ENCODE results near the gene SPECC1. TPM values are rescaled to one million over a fixed set of nuclear protein-coding genes. Genes with fewer than 3 reads are reported as not detected.

SPECC1 gene
- total and polyA plus RNA-seq, 2 of the 13 experiments (the other 11 are each of a cell fraction or from before 2014, with no cell fraction given): 2.3 to 6.9 TPM

DNA sequence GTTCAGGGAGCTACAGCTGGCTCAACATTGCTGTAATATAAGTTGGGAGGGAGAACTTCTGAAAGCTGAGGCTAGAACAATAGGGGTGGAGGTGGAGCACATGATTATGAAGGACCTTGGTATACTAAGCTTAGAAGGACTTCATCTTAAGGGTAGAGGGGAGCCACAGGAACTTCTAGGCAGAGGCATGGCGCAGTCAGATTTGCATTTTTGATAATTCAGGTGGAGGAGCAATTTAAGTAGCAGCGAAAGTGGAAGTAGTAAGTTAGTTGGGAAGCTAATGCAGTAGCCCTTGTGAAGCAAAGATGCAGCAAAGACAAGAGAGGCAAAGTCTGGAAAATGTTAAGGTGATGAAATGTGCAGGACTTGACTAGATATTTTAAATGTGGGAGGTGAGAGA is 144.1 kb downstream of the SPECC1 start:
- no peak overlapping the region for H3K4me3 ChIP-seq (replicated peaks in 1 of 3; ENCODE audit: insufficient read depth in 1 of 3, low read depth in 2 of 3, low read length in 3 of 3)
- H3K4me2 ChIP-seq (ENCODE audit: low read depth, low read length): no peak overlapping the region
- ChIA-PET POLR2A (no interaction called here), CTCF (ENCODE audit: low intra/inter-chr PET ratio, low total read pairs) (no interaction called here)
- no peak for FAIRE-seq
- H3K9me3 ChIP-seq (ENCODE audit: low read length): no peaks in the 10 kb centered on the region
- peaks cover 7% of the 10 kb centered on the region; the same call in 1 of the 2 replicates for H3K4me1 ChIP-seq (ENCODE audit: insufficient read depth, low read length)
- ATAC-seq: no peak
- no peaks in the 10 kb centered on the region for H3K36me3 ChIP-seq (replicated peaks in 1 of 2; ENCODE audit: control insufficient read depth in 1 of 2, insufficient read depth in 2 of 2, low read length in 2 of 2)
- no peak overlapping the region for H3K27ac ChIP-seq (ENCODE audit: extremely low read length, insufficient read depth, low read length)
- no peak overlapping the region for H2AFZ ChIP-seq (ENCODE audit: low read length)
- in situ Hi-C loops (cut with HindIII; ENCODE audit: extremely low pct_ligation_motif_present, low pct_unique_long_range_greater_than_20kb): no loop called here
- H3K79me2 ChIP-seq (ENCODE audit: insufficient read depth, low read length): no peaks in the 10 kb centered on the region
- H3K27me3 ChIP-seq (ENCODE audit: control insufficient read depth in 1 of 2, insufficient read depth in 2 of 2, low read length in 2 of 2): peaks cover 6 to 49% of the 10 kb centered on the region in 2 experiments; a peak in 4 of 5 replicates
- intact Hi-C loops (cut with micrococcal nuclease; ENCODE audit: unreplicated experiment): no loop called here
- 32% methylated on average over 2 of the region's 2 CpGs for WGBS (ENCODE audit: low lambda C conversion rate)
- no peak for DNase-seq (ENCODE audit: low spot score)
- TF ChIP-seq, protein P1, sequence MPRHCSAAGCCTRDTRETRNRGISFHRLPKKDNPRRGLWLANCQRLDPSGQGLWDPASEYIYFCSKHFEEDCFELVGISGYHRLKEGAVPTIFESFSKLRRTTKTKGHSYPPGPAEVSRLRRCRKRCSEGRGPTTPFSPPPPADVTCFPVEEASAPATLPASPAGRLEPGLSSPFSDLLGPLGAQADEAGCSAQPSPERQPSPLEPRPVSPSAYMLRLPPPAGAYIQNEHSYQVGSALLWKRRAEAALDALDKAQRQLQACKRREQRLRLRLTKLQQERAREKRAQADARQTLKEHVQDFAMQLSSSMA (CRISPR knock-in tag; IDR thresholded peaks at IDR 0.05): no peak
- TF ChIP-seq, protein P2, sequence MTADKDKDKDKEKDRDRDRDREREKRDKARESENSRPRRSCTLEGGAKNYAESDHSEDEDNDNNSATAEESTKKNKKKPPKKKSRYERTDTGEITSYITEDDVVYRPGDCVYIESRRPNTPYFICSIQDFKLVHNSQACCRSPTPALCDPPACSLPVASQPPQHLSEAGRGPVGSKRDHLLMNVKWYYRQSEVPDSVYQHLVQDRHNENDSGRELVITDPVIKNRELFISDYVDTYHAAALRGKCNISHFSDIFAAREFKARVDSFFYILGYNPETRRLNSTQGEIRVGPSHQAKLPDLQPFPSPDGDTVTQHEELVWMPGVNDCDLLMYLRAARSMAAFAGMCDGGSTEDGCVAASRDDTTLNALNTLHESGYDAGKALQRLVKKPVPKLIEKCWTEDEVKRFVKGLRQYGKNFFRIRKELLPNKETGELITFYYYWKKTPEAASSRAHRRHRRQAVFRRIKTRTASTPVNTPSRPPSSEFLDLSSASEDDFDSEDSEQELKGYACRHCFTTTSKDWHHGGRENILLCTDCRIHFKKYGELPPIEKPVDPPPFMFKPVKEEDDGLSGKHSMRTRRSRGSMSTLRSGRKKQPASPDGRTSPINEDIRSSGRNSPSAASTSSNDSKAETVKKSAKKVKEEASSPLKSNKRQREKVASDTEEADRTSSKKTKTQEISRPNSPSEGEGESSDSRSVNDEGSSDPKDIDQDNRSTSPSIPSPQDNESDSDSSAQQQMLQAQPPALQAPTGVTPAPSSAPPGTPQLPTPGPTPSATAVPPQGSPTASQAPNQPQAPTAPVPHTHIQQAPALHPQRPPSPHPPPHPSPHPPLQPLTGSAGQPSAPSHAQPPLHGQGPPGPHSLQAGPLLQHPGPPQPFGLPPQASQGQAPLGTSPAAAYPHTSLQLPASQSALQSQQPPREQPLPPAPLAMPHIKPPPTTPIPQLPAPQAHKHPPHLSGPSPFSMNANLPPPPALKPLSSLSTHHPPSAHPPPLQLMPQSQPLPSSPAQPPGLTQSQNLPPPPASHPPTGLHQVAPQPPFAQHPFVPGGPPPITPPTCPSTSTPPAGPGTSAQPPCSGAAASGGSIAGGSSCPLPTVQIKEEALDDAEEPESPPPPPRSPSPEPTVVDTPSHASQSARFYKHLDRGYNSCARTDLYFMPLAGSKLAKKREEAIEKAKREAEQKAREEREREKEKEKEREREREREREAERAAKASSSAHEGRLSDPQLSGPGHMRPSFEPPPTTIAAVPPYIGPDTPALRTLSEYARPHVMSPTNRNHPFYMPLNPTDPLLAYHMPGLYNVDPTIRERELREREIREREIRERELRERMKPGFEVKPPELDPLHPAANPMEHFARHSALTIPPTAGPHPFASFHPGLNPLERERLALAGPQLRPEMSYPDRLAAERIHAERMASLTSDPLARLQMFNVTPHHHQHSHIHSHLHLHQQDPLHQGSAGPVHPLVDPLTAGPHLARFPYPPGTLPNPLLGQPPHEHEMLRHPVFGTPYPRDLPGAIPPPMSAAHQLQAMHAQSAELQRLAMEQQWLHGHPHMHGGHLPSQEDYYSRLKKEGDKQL (CRISPR knock-in tag; IDR thresholded peaks at IDR 0.05; ENCODE audit: low read depth): no peak
- TF ChIP-seq MAZ (IDR thresholded peaks at IDR 0.05; ENCODE audit: borderline replicate concordance, low read depth, low read length) (no peak), MAZ (CRISPR knock-in tag; IDR thresholded peaks at IDR 0.05; ENCODE audit: low read depth) (no peak), GTF3A (CRISPR knock-in tag; conservative IDR thresholded peaks at IDR 0.05) (no peak), HHEX (CRISPR knock-in tag; IDR thresholded peaks at IDR 0.05) (no peak), NR1H2 (CRISPR knock-in tag; IDR thresholded peaks at IDR 0.05; ENCODE audit: borderline replicate concordance, low read depth) (no peak), ONECUT2 (CRISPR knock-in tag; IDR thresholded peaks at IDR 0.05) (no peak), TGIF2 (CRISPR knock-in tag; IDR thresholded peaks at IDR 0.05) (no peak), ZNF570 (CRISPR knock-in tag; IDR thresholded peaks at IDR 0.05; ENCODE audit: borderline replicate concordance) (no peak), STAT5B (CRISPR knock-in tag; IDR thresholded peaks at IDR 0.05) (no peak), POLR2G (IDR thresholded peaks at IDR 0.05; ENCODE audit: low read depth, low read length) (no peak), SPEN (CRISPR knock-in tag; IDR thresholded peaks at IDR 0.05; ENCODE audit: low read depth) (no peak), ZNF367 (CRISPR knock-in tag; IDR thresholded peaks at IDR 0.05; ENCODE audit: borderline replicate concordance) (no peak)
- TF ChIP-seq, protein P3, sequence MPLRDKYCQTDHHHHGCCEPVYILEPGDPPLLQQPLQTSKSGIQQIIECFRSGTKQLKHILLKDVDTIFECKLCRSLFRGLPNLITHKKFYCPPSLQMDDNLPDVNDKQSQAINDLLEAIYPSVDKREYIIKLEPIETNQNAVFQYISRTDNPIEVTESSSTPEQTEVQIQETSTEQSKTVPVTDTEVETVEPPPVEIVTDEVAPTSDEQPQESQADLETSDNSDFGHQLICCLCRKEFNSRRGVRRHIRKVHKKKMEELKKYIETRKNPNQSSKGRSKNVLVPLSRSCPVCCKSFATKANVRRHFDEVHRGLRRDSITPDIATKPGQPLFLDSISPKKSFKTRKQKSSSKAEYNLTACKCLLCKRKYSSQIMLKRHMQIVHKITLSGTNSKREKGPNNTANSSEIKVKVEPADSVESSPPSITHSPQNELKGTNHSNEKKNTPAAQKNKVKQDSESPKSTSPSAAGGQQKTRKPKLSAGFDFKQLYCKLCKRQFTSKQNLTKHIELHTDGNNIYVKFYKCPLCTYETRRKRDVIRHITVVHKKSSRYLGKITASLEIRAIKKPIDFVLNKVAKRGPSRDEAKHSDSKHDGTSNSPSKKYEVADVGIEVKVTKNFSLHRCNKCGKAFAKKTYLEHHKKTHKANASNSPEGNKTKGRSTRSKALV (CRISPR knock-in tag; IDR thresholded peaks at IDR 0.05): no peak
- no TSS peak for BruUV-seq (replicated peaks)
- H3K9ac ChIP-seq (ENCODE audit: insufficient read depth, low read depth, low read length): no peak overlapping the region
- H4K20me1 ChIP-seq (ENCODE audit: insufficient read depth, low read length): no peaks in the 10 kb centered on the region
